NCI-H1105 (cell line): Measurements from ENCODE around the gene NEU4.

Source experiments
- DNase-seq: peaks from one replicate; lab custom pipeline; 2025; lab: John Stamatoyannopoulos, UW

Gene NEU4

DNA sequence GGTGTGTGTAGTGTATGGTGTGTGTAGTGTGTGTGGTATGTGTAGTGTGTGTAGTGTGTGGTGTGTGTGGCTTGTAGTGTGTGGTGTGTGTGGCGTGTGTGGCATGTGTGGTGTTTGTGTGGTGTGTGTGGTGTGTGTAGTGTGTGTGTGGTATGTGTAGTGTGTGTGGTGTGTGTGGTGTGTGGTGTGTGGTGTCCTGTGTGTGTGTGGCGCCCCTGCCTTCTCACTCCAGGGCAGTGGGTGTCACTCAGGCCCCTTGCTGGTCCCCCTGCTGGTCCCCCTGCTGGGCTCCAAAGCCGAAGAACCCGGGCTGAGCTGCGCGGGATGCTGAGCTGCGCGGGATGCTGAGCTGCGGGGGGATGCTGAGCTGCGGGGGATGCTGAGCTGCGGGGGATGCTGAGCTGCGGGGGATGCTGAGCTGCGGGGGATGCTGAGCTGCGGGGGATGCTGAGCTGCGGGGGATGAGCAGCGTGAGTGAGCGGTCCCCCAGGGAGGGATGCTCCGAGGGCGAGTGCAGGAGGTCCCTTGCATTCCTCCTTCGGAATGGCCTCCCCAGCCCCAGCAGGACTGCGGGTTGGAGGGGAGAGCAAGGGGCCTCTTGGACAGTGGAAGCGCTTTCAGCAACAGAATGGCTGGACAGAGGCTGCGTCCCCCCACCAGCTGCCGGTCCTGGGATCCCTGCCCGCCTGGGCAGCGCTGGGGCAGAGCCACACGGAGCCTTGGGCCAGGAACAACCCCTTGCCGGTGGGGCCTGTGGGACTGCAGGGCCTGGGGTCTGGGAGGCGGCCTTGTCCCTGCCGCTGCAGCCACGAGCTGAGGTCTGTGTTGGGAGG, 57.2 kb downstream of the NEU4 start:
- no peak for DNase-seq
